Rectal smooth muscle tissue (tissue), 1 donor: ENCODE measurements around the gene NTM.

Experiments
- H3K27ac ChIP-seq: one replicate; pipeline ENCODE4 v1.7.0; 2013; ENCODE audit warnings: low read depth, low read length, inconsistent platforms
- H3K27me3 ChIP-seq: one replicate; pipeline ENCODE4 v1.7.0; 2013; ENCODE audit warnings: low read length; ENCODE audit not compliant: control insufficient read depth, insufficient read depth
- H3K36me3 ChIP-seq: one replicate; pipeline ENCODE4 v1.7.0; 2013; ENCODE audit warnings: low read length; ENCODE audit not compliant: control insufficient read depth, insufficient read depth
- H3K4me1 ChIP-seq: one replicate; pipeline ENCODE4 v1.7.0; 2013; ENCODE audit warnings: low read length; ENCODE audit not compliant: control insufficient read depth, insufficient read depth
- H3K4me3 ChIP-seq: one replicate; pipeline ENCODE4 v1.7.0; 2013; ENCODE audit warnings: low read length
- H3K9ac ChIP-seq: one replicate; pipeline ENCODE4 v1.7.0; 2013; ENCODE audit warnings: low read length

The NTM gene

GRCh38 chr11:131633921-131634715 is 263.7 kb downstream of the NTM start:
- Histone ChIP-seq H3K9ac (no peak overlapping the region), H3K27me3 (no peaks in the 10 kb centered on the region), H3K4me3 (no peak overlapping the region), H3K36me3 (no peaks in the 10 kb centered on the region), H3K27ac (no peak overlapping the region), H3K4me1 (no peaks in the 10 kb centered on the region)

- Histone ChIP-seq H3K4me1 (no peaks in the 10 kb centered on the region), H3K36me3 (no peaks in the 10 kb centered on the region), H3K27me3 (no peaks in the 10 kb centered on the region), H3K27ac (no peak overlapping the region), H3K9ac (no peak overlapping the region), H3K4me3 (no peak overlapping the region)
Observed at GRCh38 chr11:131637469-131638175, 267.2 kb downstream of the NTM start.

GRCh38 chr11:131638889-131639288 is 268.5 kb downstream of the NTM start:
- Histone ChIP-seq H3K4me3 (no peak overlapping the region), H3K27ac (no peak overlapping the region), H3K4me1 (no peaks in the 10 kb centered on the region), H3K36me3 (no peaks in the 10 kb centered on the region), H3K9ac (no peak overlapping the region), H3K27me3 (no peaks in the 10 kb centered on the region)

- H3K4me1 ChIP-seq, result no peaks in the 10 kb centered on the region
- no peak overlapping the region for H3K9ac ChIP-seq
- no peaks in the 10 kb centered on the region for H3K27me3 ChIP-seq
- H3K27ac ChIP-seq, result no peak overlapping the region
- H3K36me3 ChIP-seq, result no peaks in the 10 kb centered on the region
- no peak overlapping the region for H3K4me3 ChIP-seq
Observed at GRCh38 chr11:131640320-131640719, 269.9 kb downstream of the NTM start.

GRCh38 chr11:131642756-131643531 is 272.5 kb downstream of the NTM start:
- Histone ChIP-seq H3K27ac (no peak overlapping the region), H3K9ac (no peak overlapping the region), H3K36me3 (no peaks in the 10 kb centered on the region), H3K4me3 (no peak overlapping the region), H3K4me1 (no peaks in the 10 kb centered on the region), H3K27me3 (no peaks in the 10 kb centered on the region)

GRCh38 chr11:131644204-131644795 is 273.9 kb downstream of the NTM start:
- H3K4me3 ChIP-seq, result no peak overlapping the region
- H3K27me3 ChIP-seq, result no peaks in the 10 kb centered on the region
- no peak overlapping the region for H3K9ac ChIP-seq
- no peaks in the 10 kb centered on the region for H3K4me1 ChIP-seq
- H3K27ac ChIP-seq, result no peak overlapping the region
- no peaks in the 10 kb centered on the region for H3K36me3 ChIP-seq

- Histone ChIP-seq H3K36me3 (no peaks in the 10 kb centered on the region), H3K27me3 (no peaks in the 10 kb centered on the region), H3K9ac (no peak overlapping the region), H3K27ac (no peak overlapping the region), H3K4me3 (no peak overlapping the region), H3K4me1 (no peaks in the 10 kb centered on the region)
Observed at GRCh38 chr11:131645237-131645636, 274.8 kb downstream of the NTM start.

GRCh38 chr11:131649856-131650255 is 279.4 kb downstream of the NTM start:
- no peak overlapping the region for H3K27ac ChIP-seq
- no peaks in the 10 kb centered on the region for H3K4me1 ChIP-seq
- H3K9ac ChIP-seq, result no peak overlapping the region
- no peaks in the 10 kb centered on the region for H3K27me3 ChIP-seq
- no peaks in the 10 kb centered on the region for H3K36me3 ChIP-seq
- H3K4me3 ChIP-seq, result no peak overlapping the region

- Histone ChIP-seq H3K27ac (no peak overlapping the region), H3K36me3 (no peaks in the 10 kb centered on the region), H3K27me3 (no peaks in the 10 kb centered on the region), H3K9ac (no peak overlapping the region), H3K4me3 (no peak overlapping the region), H3K4me1 (no peaks in the 10 kb centered on the region)
Observed at GRCh38 chr11:131652231-131652630, 281.8 kb downstream of the NTM start.

- H3K27ac ChIP-seq, result no peak overlapping the region
- H3K36me3 ChIP-seq, result no peaks in the 10 kb centered on the region
- no peaks in the 10 kb centered on the region for H3K4me1 ChIP-seq
- no peaks in the 10 kb centered on the region for H3K27me3 ChIP-seq
- H3K4me3 ChIP-seq, result no peak overlapping the region
- no peak overlapping the region for H3K9ac ChIP-seq
Observed at GRCh38 chr11:131653260-131653659, 282.8 kb downstream of the NTM start.

GRCh38 chr11:131654849-131655248 is 284.4 kb downstream of the NTM start:
- Histone ChIP-seq H3K27ac (no peak overlapping the region), H3K4me3 (no peak overlapping the region), H3K27me3 (no peaks in the 10 kb centered on the region), H3K4me1 (no peaks in the 10 kb centered on the region), H3K36me3 (no peaks in the 10 kb centered on the region), H3K9ac (no peak overlapping the region)

GRCh38 chr11:131656179-131656838 is 285.9 kb downstream of the NTM start:
- Histone ChIP-seq H3K36me3 (no peaks in the 10 kb centered on the region), H3K4me1 (no peaks in the 10 kb centered on the region), H3K27me3 (no peaks in the 10 kb centered on the region), H3K9ac (no peak overlapping the region), H3K4me3 (no peak overlapping the region), H3K27ac (no peak overlapping the region)
